H9 (cell line): ENCODE results near the gene FEZF1. TPM values are rescaled to one million over a fixed set of nuclear protein-coding genes. Genes with fewer than 3 reads are reported as not detected.

Experiments used
- DNase-seq: peaks from one replicate; pipeline ENCODE4 v3.0.0-alpha.2; 2017
- H2AFZ ChIP-seq: one replicate; pipeline ENCODE4 v1.6.1; 2013; ENCODE audit warnings: mild to moderate bottlenecking, low read length, control low read depth, moderate library complexity
- H2AK5ac ChIP-seq: 2 replicates; pipeline ENCODE4 v1.6.1; 2013; ENCODE audit warnings: low read length, control low read depth, mixed read lengths; ENCODE audit not compliant: insufficient read length
- H2BK120ac ChIP-seq: one replicate; pipeline ENCODE4 v1.6.1; 2013; ENCODE audit warnings: low read depth, mild to moderate bottlenecking, low read length, control low read depth, inconsistent platforms; ENCODE audit not compliant: poor library complexity, severe bottlenecking
- H2BK12ac ChIP-seq: 2 replicates; pipeline ENCODE4 v1.6.1; 2013; ENCODE audit warnings: low read length, control low read depth, mixed read lengths, low read depth; ENCODE audit not compliant: insufficient read length
- H2BK15ac ChIP-seq: 2 replicates; pipeline ENCODE4 v1.6.1; 2013; ENCODE audit warnings: low read depth, low read length, control low read depth
- H2BK20ac ChIP-seq: one replicate; pipeline ENCODE4 v1.6.1; 2013; ENCODE audit warnings: low read depth, mild to moderate bottlenecking, low read length, control low read depth, inconsistent platforms; ENCODE audit not compliant: poor library complexity, severe bottlenecking
- H2BK5ac ChIP-seq: 2 replicates; pipeline ENCODE4 v1.6.1; 2013; ENCODE audit warnings: low read length, control low read depth, mixed read lengths; ENCODE audit not compliant: insufficient read length
- H3K14ac ChIP-seq: 2 replicates; pipeline ENCODE4 v1.6.1; 2013; ENCODE audit warnings: low read length, control low read depth; ENCODE audit not compliant: insufficient read depth
- H3K18ac ChIP-seq: 2 replicates; pipeline ENCODE4 v1.6.1; 2013; ENCODE audit warnings: low read depth, mild to moderate bottlenecking, mixed read lengths, low read length, control low read depth; ENCODE audit not compliant: insufficient read length
- H3K23ac ChIP-seq: 2 replicates; pipeline ENCODE4 v1.6.1; 2013; ENCODE audit warnings: low read length, control low read depth, mixed read lengths, low read depth; ENCODE audit not compliant: insufficient read length
- H3K23me2 ChIP-seq: 2 replicates; pipeline ENCODE4 v1.6.1; 2013; ENCODE audit warnings: low read depth, mild to moderate bottlenecking, mixed read lengths, low read length, control low read depth; ENCODE audit not compliant: insufficient read length, poor library complexity, severe bottlenecking
- H3K27ac ChIP-seq: 2 replicates; pipeline ENCODE4 v1.5.1; 2013; ENCODE audit warnings: low read length, control low read depth, mixed read lengths, low read depth; ENCODE audit not compliant: insufficient read length
- H3K27me3 ChIP-seq: 2 replicates; pipeline ENCODE4 v1.6.1; 2013; ENCODE audit warnings: low read length, control low read depth, inconsistent platforms; ENCODE audit not compliant: insufficient read depth
- H3K4ac ChIP-seq: 2 replicates; pipeline ENCODE4 v1.6.1; 2013; ENCODE audit warnings: low read depth, mild to moderate bottlenecking, control low read depth, inconsistent platforms, low read length, moderate library complexity
- H3K4me1 ChIP-seq: 2 replicates; pipeline ENCODE4 v1.6.1; 2013; ENCODE audit warnings: low read length, control low read depth, inconsistent platforms; ENCODE audit not compliant: insufficient read depth
- H3K4me2 ChIP-seq: 2 replicates; pipeline ENCODE4 v1.6.1; 2013; ENCODE audit warnings: low read length, control low read depth, mixed read lengths; ENCODE audit not compliant: insufficient read length, insufficient read depth
- H3K56ac ChIP-seq: 2 replicates; pipeline ENCODE4 v1.6.1; 2013; ENCODE audit warnings: low read depth, mild to moderate bottlenecking, mixed read lengths, low read length, control low read depth; ENCODE audit not compliant: insufficient read length
- H3K79me1 ChIP-seq: 2 replicates; pipeline ENCODE4 v1.6.1; 2013; ENCODE audit warnings: low read depth, mild to moderate bottlenecking, moderate library complexity, low read length, control low read depth, inconsistent platforms; ENCODE audit not compliant: insufficient read depth, poor library complexity, severe bottlenecking
- H3K79me2 ChIP-seq: 2 replicates; pipeline ENCODE4 v1.6.1; 2013; ENCODE audit warnings: low read length, control low read depth, inconsistent platforms; ENCODE audit not compliant: insufficient read depth
- H3K9ac ChIP-seq: 2 replicates; pipeline ENCODE4 v1.6.1; 2013; ENCODE audit warnings: low read length, control low read depth, mixed read lengths; ENCODE audit not compliant: insufficient read length; ENCODE audit errors: extremely low read depth
- H3K9me3 ChIP-seq: one replicate; pipeline ENCODE4 v1.6.1; 2013; ENCODE audit warnings: low read depth, low read length, inconsistent platforms; ENCODE audit not compliant: control insufficient read depth
- H3T11ph ChIP-seq: one replicate; pipeline ENCODE4 v1.6.1; 2013; ENCODE audit warnings: mild to moderate bottlenecking, low read length, control low read depth, inconsistent platforms
- H4K20me1 ChIP-seq: one replicate; pipeline ENCODE4 v1.6.1; 2013; ENCODE audit not compliant: control insufficient read depth, insufficient read length, insufficient read depth
- H4K5ac ChIP-seq: 2 replicates; pipeline ENCODE4 v1.6.1; 2013; ENCODE audit warnings: low read depth, mild to moderate bottlenecking, mixed read lengths, low read length, control low read depth; ENCODE audit not compliant: insufficient read length
- H4K8ac ChIP-seq: replicated peaks from 2 replicates; pipeline ENCODE4 v1.6.1; 2013; ENCODE audit warnings: low read length, control low read depth, mixed read lengths, low read depth; ENCODE audit not compliant: insufficient read length
- H4K91ac ChIP-seq: 2 replicates; pipeline ENCODE4 v1.6.1; 2013; ENCODE audit warnings: low read depth, mild to moderate bottlenecking, moderate library complexity, mixed read lengths, low read length, control low read depth; ENCODE audit not compliant: insufficient read length
- H3K27ac Mint-ChIP-seq, 3 experiments: 2 replicates in 2 of 3; 3 replicates in 1 of 3; pipeline ENCODE4 v1.8.0; 2020 to 2021; ENCODE audit warnings: mixed read lengths in 3 of 3, mild to moderate bottlenecking in 1 of 3, moderate library complexity in 1 of 3
- H3K27me3 Mint-ChIP-seq: 2 replicates; pipeline ENCODE4 v1.8.0; 2021; ENCODE audit warnings: low read depth, mild to moderate bottlenecking, moderate library complexity, mixed read lengths
- H3K36me3 Mint-ChIP-seq, 3 experiments: 2 replicates in 2 of 3; 3 replicates in 1 of 3; pipeline ENCODE4 v1.8.0; 2020 to 2021; ENCODE audit warnings: low read depth in 3 of 3, mixed read lengths in 3 of 3; ENCODE audit not compliant: insufficient read depth in 1 of 3
- H3K4me1 Mint-ChIP-seq, 2 experiments: 2 replicates each; pipeline ENCODE4 v1.8.0; 2020; ENCODE audit warnings: mixed read lengths in 2 of 2
- H3K4me3 Mint-ChIP-seq, 2 experiments: 2 replicates in 1 of 2; 3 replicates in 1 of 2; pipeline ENCODE4 v1.8.0; 2020 to 2021; ENCODE audit warnings: mild to moderate bottlenecking in 2 of 2, mixed read lengths in 2 of 2, moderate library complexity in 1 of 2
- H3K9me3 Mint-ChIP-seq, 2 experiments: 2 replicates in 1 of 2; 3 replicates in 1 of 2; pipeline ENCODE4 v1.8.0; 2020; ENCODE audit warnings: mild to moderate bottlenecking in 2 of 2, mixed read lengths in 2 of 2, moderate library complexity in 1 of 2
- CTCF ChIP-seq: fragments of 200-600 bp; sonication (generic); conservative IDR thresholded peaks from 3 replicates; pipeline ENCODE4 v1.8.0; 2021; ENCODE audit warnings: antibody characterized with exemption, mild to moderate bottlenecking
- WGBS: extraction: QIAGEN DNeasy Blood & Tissue Kit; methylation state at CpG from one replicate; pipeline ENCODE4 v1.1.7; 2013; ENCODE audit warnings: missing lambda C conversion rate, low lambda C conversion rate, mixed read lengths; ENCODE audit not compliant: insufficient read length; ENCODE audit errors: extremely low coverage; 5-methylcytosine and 5-hydroxymethylcytosine counted together
- total RNA-seq: library from RNA; stranded (reverse); gene quantifications from 2 replicates; pipeline ENCODE4 v1.2.1, GENCODE V29; 2021

FEZF1 gene
- total RNA-seq, 1 experiment from 2014 or later = 37.8 TPM

- WGBS = no CpG with 5 or more reads among the region's 25 CpGs
- no peak overlapping the region for H2BK15ac ChIP-seq
- no peaks in the 10 kb centered on the region for H3K79me1 ChIP-seq
- H3K4me1 Mint-ChIP-seq = peaks cover 49 to 65% of the 10 kb centered on the region in 2 experiments
- H4K20me1 ChIP-seq = no peaks in the 10 kb centered on the region
- H4K91ac ChIP-seq = no peak overlapping the region
- H3K4me2 ChIP-seq = peak overlapping the region; percentile 29
- DNase-seq = peak; percentile 54
- H3K4me1 ChIP-seq = peaks cover 7% of the 10 kb centered on the region; the same call in 1 of the 2 replicates
- no peak overlapping the region for H2BK5ac ChIP-seq
- no peak overlapping the region for H4K8ac ChIP-seq
- no peak overlapping the region for H3K56ac ChIP-seq
- no peak overlapping the region for H3K27ac ChIP-seq
- H3K27me3 ChIP-seq = peaks cover 22% of the 10 kb centered on the region; the same call in 1 of the 2 replicates
- H3K4ac ChIP-seq = no peak overlapping the region
- no peaks in the 10 kb centered on the region; a peak in 1 of 7 replicates for H3K36me3 Mint-ChIP-seq
- H3K27me3 Mint-ChIP-seq = peaks cover 94% of the 10 kb centered on the region
- no peak overlapping the region for H3K18ac ChIP-seq
- H3K79me2 ChIP-seq = no peaks in the 10 kb centered on the region
- peaks cover 14% of the 10 kb centered on the region for H3K23me2 ChIP-seq
- H3K23ac ChIP-seq = no peak overlapping the region
- no peak overlapping the region for H2BK120ac ChIP-seq
- H3K4me3 Mint-ChIP-seq = peak overlapping the region; percentile 50 to 54; a peak in 3 of 5 replicates
- H3K14ac ChIP-seq = no peak overlapping the region
- peak overlapping the region in 2 of 3 experiments; percentile 19 to 23; a peak in 2 of 7 replicates for H3K27ac Mint-ChIP-seq
- H4K5ac ChIP-seq = no peak overlapping the region
- peaks cover 0 to 3% of the 10 kb centered on the region in 2 experiments; a peak in 1 of 5 replicates for H3K9me3 Mint-ChIP-seq
- no peak overlapping the region for H2AFZ ChIP-seq
- no peak overlapping the region for H2AK5ac ChIP-seq
- H3K9me3 ChIP-seq = no peaks in the 10 kb centered on the region
- no peak overlapping the region for H2BK12ac ChIP-seq
- H3K9ac ChIP-seq = no peak overlapping the region
- no peak overlapping the region for H3T11ph ChIP-seq
- no peak overlapping the region for H2BK20ac ChIP-seq
- TF ChIP-seq CTCF = no peak
These were observed 11.2 kb upstream of the FEZF1 start for GRCh38 chr7:122315507-122316466.
